B cell (primary cell): ENCODE measurements around the gene CDHR1.

Source experiments
- EZH2 ChIP-seq: IDR thresholded peaks from 2 replicates; pipeline ENCODE4 v1.6.1; 2012; ENCODE audit warnings: borderline replicate concordance, low read depth, mild to moderate bottlenecking, moderate library complexity, low read length; ENCODE audit not compliant: insufficient read depth, poor library complexity, severe bottlenecking
- TF ChIP-seq, protein P1 (sequence below): fragments of 200-600 bp; IDR thresholded peaks from one replicate; pipeline ENCODE4 v1.8.0; 2022; ENCODE audit warnings: antibody characterized with exemption, mild to moderate bottlenecking

- TF ChIP-seq, protein P1, sequence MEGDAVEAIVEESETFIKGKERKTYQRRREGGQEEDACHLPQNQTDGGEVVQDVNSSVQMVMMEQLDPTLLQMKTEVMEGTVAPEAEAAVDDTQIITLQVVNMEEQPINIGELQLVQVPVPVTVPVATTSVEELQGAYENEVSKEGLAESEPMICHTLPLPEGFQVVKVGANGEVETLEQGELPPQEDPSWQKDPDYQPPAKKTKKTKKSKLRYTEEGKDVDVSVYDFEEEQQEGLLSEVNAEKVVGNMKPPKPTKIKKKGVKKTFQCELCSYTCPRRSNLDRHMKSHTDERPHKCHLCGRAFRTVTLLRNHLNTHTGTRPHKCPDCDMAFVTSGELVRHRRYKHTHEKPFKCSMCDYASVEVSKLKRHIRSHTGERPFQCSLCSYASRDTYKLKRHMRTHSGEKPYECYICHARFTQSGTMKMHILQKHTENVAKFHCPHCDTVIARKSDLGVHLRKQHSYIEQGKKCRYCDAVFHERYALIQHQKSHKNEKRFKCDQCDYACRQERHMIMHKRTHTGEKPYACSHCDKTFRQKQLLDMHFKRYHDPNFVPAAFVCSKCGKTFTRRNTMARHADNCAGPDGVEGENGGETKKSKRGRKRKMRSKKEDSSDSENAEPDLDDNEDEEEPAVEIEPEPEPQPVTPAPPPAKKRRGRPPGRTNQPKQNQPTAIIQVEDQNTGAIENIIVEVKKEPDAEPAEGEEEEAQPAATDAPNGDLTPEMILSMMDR: no peak
- no peak for TF ChIP-seq EZH2
Observed at GRCh38 chr10:84262190-84262956, 68.0 kb downstream of the CDHR1 start.
